Left cardiac atrium (tissue), 4 donors: Measurements from ENCODE around the gene TMEM79. TPM values are rescaled to one million over a fixed set of nuclear protein-coding genes. Genes with fewer than 3 reads are reported as not detected.

Experiments
- ATAC-seq, 2 donors: fragments of 200-7000 bp; cut with Tn5 transposase; one replicate each; pipeline ENCODE4 v1.9.1; 2020; ENCODE audit warnings: mild to moderate bottlenecking in 2 of 2, moderate library complexity in 2 of 2
- DNase-seq: peaks from one replicate; pipeline ENCODE4 v3.0.0-alpha.2; 2020
- intact Hi-C, 2 donors: fragments of 100-400 bp; cut with DNase I; formaldehyde crosslinking; loops; one replicate each; pipeline versions ENCODE4 v1.14.1 to v1.15.1; 2022 to 2023
- long read RNA-seq: library from polyadenylated mRNA; unstranded; transcript quantifications from one replicate; pipeline ENCODE4 v2.0.0, GENCODE V29; 2021
- total RNA-seq, 2 donors: library from RNA; stranded (reverse); fragmentation: NEBNext Ultra II Directional; extraction: Animal tissue kit (Norgen Biotek cat#: 25700); gene quantifications; one replicate each; pipeline ENCODE4 v1.2.1, GENCODE V29; 2021
- donor health status: DM: no; HTN: yes; CAD: no.
- donor health status: DM: no; HTN: yes; CAD: no; lungs with severe emphysema.
- donor health status: DM: yes; HTN: yes; CAD: no.
- donor health status: Dilated cardiomyopathy.

TMEM79 gene
- 1 to 10 TPM; 2.0 to 2.3 TPM for total RNA-seq
- long read RNA-seq, partial matches to known transcripts: 2 of 3 reads
- long read RNA-seq, other reads (novel, unspliced or antisense): 0 of 3 reads

GRCh38 chr1:156284112-156284511 lies at the start of gene TMEM79:
Gene TMEM79, plus strand, starts transcription at chr1:156284325. Its CDS starts 902 bp downstream, at chr1:156285227.
- DNase-seq: no peak
- no peak for ATAC-seq
- intact Hi-C loops: no loop called here

- ATAC-seq (no peak), DNase-seq (no peak)
- intact Hi-C loops: no loop called here
Measured at GRCh38 chr1:156236164-156236563, 48.0 kb upstream of the TMEM79 start.

GRCh38 chr1:156238248-156238647 lies 45.9 kb upstream of the TMEM79 start:
- intact Hi-C loops: no loop called here
- DNase-seq (no peak), ATAC-seq (no peak)

- intact Hi-C loops: no loop called here
- DNase-seq: no peak
- ATAC-seq: no peak
Measured at GRCh38 chr1:156241311-156241811, 42.8 kb upstream of the TMEM79 start.

- DNase-seq (no peak), ATAC-seq (no peak)
- intact Hi-C loops: no loop called here
Measured at GRCh38 chr1:156241926-156242325, 42.2 kb upstream of the TMEM79 start, which contains the start of gene BGLAP. Gene BGLAP, plus strand, starts transcription at chr1:156242184. Its CDS starts 48 bp downstream, at chr1:156242232.

GRCh38 chr1:156242738-156243137 lies 41.4 kb upstream of the TMEM79 start:
- DNase-seq (no peak), ATAC-seq (no peak)
- intact Hi-C loops: no loop called here

GRCh38 chr1:156244126-156244525 lies 40.0 kb upstream of the TMEM79 start:
- intact Hi-C loops: no loop called here
- DNase-seq: no peak
- ATAC-seq: no peak

- no peak for DNase-seq
- ATAC-seq: no peak
- intact Hi-C loops: no loop called here
Measured at GRCh38 chr1:156244712-156245111, 39.4 kb upstream of the TMEM79 start.

GRCh38 chr1:156245451-156246232 lies 38.5 kb upstream of the TMEM79 start:
- DNase-seq: no peak
- intact Hi-C loops: no loop called here
- peak; percentile 10 to 22 for ATAC-seq

GRCh38 chr1:156246241-156246780 lies 37.8 kb upstream of the TMEM79 start:
- ATAC-seq (no peak), DNase-seq (no peak)
- intact Hi-C loops: no loop called here

GRCh38 chr1:156246781-156247459 lies 37.2 kb upstream of the TMEM79 start:
- ATAC-seq (peak; percentile 51 to 52), DNase-seq (peak; percentile 56)

GRCh38 chr1:156247460-156248322 lies 36.4 kb upstream of the TMEM79 start, which contains the start of gene PAQR6:
Gene PAQR6, minus strand, starts transcription at chr1:156248056. Its CDS starts 1,325 bp downstream, at chr1:156246731.
- intact Hi-C loops: no loop called here
- DNase-seq: no peak
- peak; percentile 29 to 38 for ATAC-seq

More at GRCh38 chr1:156246781-156247459, 37.2 kb upstream of the TMEM79 start:
- intact Hi-C loops: no loop called here

- intact Hi-C loops: no loop called here
- ATAC-seq (no peak), DNase-seq (no peak)
Measured at GRCh38 chr1:156248323-156248683, 35.8 kb upstream of the TMEM79 start.

GRCh38 chr1:156249593-156249992 lies 34.5 kb upstream of the TMEM79 start:
- ATAC-seq: no peak
- intact Hi-C loops: no loop called here
- DNase-seq: no peak

- intact Hi-C loops: loop anchor here (10.0 kb wide), 2 partner anchors 63 to 73 kb away; no protein-coding TSS in a partner anchor
- peak in 1 of 2 donors; percentile 41 for ATAC-seq
- no peak for DNase-seq
Measured at GRCh38 chr1:156251527-156251926, 32.6 kb upstream of the TMEM79 start.

- no peak for ATAC-seq
- intact Hi-C loops: loop anchor here (10.0 kb wide), 2 partner anchors 61 to 71 kb away; no protein-coding TSS in a partner anchor
- DNase-seq: no peak
Measured at GRCh38 chr1:156253634-156254033, 30.5 kb upstream of the TMEM79 start.

GRCh38 chr1:156257711-156258110 lies 26.4 kb upstream of the TMEM79 start:
- DNase-seq: no peak
- intact Hi-C loops: loop anchor here (10.0 kb wide), 2 partner anchors 57 to 67 kb away; no protein-coding TSS in a partner anchor
- no peak for ATAC-seq

GRCh38 chr1:156258859-156259258 lies 25.3 kb upstream of the TMEM79 start:
- no peak for ATAC-seq
- intact Hi-C loops: loop anchor here (10.0 kb wide), 2 partner anchors 56 to 66 kb away; no protein-coding TSS in a partner anchor
- no peak for DNase-seq
